Lower leg skin (tissue), 3 donors: Measurements from ENCODE around the gene ZBTB18.

Experiments used
- POLR2A ChIP-seq, 2 donors: fragments of 450-650 bp; IDR thresholded peaks; one replicate each; pipeline ENCODE4 v1.6.1; 2016 to 2017; ENCODE audit warnings: antibody characterized with exemption in 2 of 2, mild to moderate bottlenecking in 1 of 2, moderate library complexity in 1 of 2
- TF ChIP-seq, protein P1 (sequence below), 3 donors: fragments of 450-650 bp; IDR thresholded peaks; one replicate each; pipeline ENCODE4 v1.5.1; 2016; ENCODE audit warnings: antibody characterized with exemption in 3 of 3, mild to moderate bottlenecking in 3 of 3, moderate library complexity in 2 of 3

DNA sequence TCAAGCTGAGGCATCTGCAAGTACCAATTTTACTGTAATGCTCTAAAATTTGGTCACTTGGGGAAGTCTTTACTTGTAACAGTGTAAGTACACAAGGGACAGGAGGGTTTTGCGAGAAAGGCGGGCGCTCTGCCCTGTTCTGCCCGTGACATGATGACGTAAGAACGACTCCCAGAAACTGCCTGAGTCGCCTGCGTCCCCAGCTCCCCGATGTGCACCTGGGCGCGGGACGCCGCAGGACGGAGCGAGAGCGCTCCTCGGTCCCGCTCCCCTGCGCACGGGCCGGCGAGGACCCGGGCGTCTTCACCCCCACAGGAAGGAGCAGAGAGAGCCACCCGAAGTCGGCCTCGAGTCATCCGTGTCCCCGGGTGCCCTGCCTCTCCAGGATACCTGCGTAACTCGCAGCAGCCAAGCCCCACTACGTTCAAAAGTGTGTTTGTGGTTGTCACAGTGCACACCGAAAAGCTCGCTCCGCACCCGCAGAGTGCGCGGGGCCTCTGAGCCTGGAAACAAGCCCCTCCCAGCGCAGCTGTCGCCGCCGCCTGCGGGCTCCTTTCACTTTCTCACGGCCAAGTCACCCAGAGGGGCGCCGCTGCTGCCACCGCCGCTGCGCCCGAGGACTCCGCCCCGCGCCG is 3.3 kb upstream of the ZBTB18 start:
- TF ChIP-seq, protein P1, sequence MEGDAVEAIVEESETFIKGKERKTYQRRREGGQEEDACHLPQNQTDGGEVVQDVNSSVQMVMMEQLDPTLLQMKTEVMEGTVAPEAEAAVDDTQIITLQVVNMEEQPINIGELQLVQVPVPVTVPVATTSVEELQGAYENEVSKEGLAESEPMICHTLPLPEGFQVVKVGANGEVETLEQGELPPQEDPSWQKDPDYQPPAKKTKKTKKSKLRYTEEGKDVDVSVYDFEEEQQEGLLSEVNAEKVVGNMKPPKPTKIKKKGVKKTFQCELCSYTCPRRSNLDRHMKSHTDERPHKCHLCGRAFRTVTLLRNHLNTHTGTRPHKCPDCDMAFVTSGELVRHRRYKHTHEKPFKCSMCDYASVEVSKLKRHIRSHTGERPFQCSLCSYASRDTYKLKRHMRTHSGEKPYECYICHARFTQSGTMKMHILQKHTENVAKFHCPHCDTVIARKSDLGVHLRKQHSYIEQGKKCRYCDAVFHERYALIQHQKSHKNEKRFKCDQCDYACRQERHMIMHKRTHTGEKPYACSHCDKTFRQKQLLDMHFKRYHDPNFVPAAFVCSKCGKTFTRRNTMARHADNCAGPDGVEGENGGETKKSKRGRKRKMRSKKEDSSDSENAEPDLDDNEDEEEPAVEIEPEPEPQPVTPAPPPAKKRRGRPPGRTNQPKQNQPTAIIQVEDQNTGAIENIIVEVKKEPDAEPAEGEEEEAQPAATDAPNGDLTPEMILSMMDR (IDR thresholded peaks at IDR 0.05), result no peak
- peak in 1 of 2 donors; percentile 86 for TF ChIP-seq POLR2A (IDR thresholded peaks at IDR 0.05)
